BLaER1 (cell line): ENCODE data around the gene CPED1.
"Not testable (repeated sequence)": the region's sequence is repeated elsewhere in the genome, so short reads cannot be mapped to it uniquely, and the experiment has no call there.

Experiments
- H3K27ac ChIP-seq: shearing (Covaris generic); formaldehyde crosslinking; 2 replicates; pipeline ENCODE4 v1.8.1; 2022
- H3K27me3 ChIP-seq: shearing (Covaris generic); formaldehyde crosslinking; 2 replicates; pipeline ENCODE4 v1.8.1; 2022
- H3K36me3 ChIP-seq: shearing (Covaris generic); formaldehyde crosslinking; 2 replicates; pipeline ENCODE4 v1.8.1; 2022
- H3K4me1 ChIP-seq: shearing (Covaris generic); formaldehyde crosslinking; 2 replicates; pipeline ENCODE4 v1.8.1; 2022
- H3K4me2 ChIP-seq: shearing (Covaris generic); formaldehyde crosslinking; 2 replicates; pipeline ENCODE4 v1.8.1; 2022
- H3K4me3 ChIP-seq: shearing (Covaris generic); formaldehyde crosslinking; 2 replicates; pipeline ENCODE4 v1.8.1; 2022
- H3K9ac ChIP-seq: shearing (Covaris generic); formaldehyde crosslinking; 2 replicates; pipeline ENCODE4 v1.8.1; 2022
- H3K9me3 ChIP-seq: shearing (Covaris generic); formaldehyde crosslinking; 2 replicates; pipeline ENCODE4 v1.8.1; 2022
- H4K20me1 ChIP-seq: shearing (Covaris generic); formaldehyde crosslinking; 2 replicates; pipeline ENCODE4 v1.8.1; 2022
- Cebpa-rat ChIP-seq: shearing (Covaris generic); IDR thresholded peaks from 2 replicates; pipeline ENCODE4 v1.8.1; 2022

Gene CPED1

DNA sequence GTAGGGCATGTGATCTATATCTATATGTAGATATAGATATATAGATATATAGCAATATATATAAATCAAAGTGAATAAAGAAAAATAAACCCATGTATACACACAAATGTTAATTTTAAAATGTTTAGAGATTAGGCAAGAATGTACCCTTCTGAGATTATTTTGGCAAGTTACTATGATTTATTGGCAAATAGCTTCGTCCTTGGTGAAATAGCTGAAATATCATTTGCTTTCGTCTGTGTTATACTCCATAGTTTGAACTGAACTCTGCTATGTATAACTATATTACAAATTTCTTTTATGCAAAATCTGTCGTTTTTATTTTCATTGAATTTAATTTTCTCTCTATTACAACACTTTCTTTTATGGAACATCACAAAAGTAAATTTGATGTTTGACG, 57.5 kb downstream of the CPED1 start:
- no peaks in the 10 kb centered on the region for H4K20me1 ChIP-seq
- H3K27me3 ChIP-seq, result no peaks in the 10 kb centered on the region

DNA sequence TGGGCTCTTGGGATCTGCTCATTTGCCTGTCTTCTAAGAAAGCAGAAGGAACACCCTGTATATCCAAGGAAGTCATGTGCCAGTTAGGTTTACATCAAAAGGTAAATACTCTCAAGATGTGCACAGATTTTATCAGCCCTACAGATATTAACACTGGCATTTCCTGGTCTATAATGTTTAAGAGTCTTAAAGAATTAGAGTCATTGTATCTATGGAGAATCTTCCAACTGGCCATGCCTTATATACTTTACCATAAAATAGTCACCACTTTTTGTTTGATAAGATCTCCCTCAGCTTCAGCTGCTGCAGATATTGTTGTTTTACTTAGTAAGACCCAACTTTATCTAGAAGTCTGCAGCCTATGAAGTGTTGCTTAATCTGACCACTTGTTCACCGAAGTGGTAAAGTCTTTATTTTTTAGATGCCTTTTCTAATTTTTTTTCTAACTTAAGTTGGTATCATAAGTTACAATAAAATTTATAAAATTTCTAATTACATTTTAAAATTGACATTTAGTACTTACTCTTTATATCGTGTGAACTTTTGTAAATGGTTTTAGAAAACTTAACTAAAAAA, 58.5 kb downstream of the CPED1 start:
- H3K4me3 ChIP-seq, result no peak overlapping the region
- no peaks in the 10 kb centered on the region for H3K36me3 ChIP-seq
- no peak for TF ChIP-seq Cebpa-rat
- H3K9ac ChIP-seq, result no peak overlapping the region
- no peaks in the 10 kb centered on the region for H3K27me3 ChIP-seq
- no peaks in the 10 kb centered on the region for H3K4me1 ChIP-seq
- no peaks in the 10 kb centered on the region; the same call in 1 of the 2 replicates for H3K9me3 ChIP-seq
- no peaks in the 10 kb centered on the region for H4K20me1 ChIP-seq
- no peak overlapping the region for H3K27ac ChIP-seq
- H3K4me2 ChIP-seq, result no peak overlapping the region

More for the DNA sequence above, 57.5 kb downstream of the CPED1 start:
- H3K4me1 ChIP-seq, result no peaks in the 10 kb centered on the region
- no peaks in the 10 kb centered on the region for H3K36me3 ChIP-seq
- no peak overlapping the region for H3K4me3 ChIP-seq
- H3K9me3 ChIP-seq, result no peaks in the 10 kb centered on the region; the same call in 1 of the 2 replicates
- no peak overlapping the region for H3K27ac ChIP-seq
- no peak overlapping the region for H3K9ac ChIP-seq
- TF ChIP-seq Cebpa-rat, result no peak
- H3K4me2 ChIP-seq, result no peak overlapping the region

DNA sequence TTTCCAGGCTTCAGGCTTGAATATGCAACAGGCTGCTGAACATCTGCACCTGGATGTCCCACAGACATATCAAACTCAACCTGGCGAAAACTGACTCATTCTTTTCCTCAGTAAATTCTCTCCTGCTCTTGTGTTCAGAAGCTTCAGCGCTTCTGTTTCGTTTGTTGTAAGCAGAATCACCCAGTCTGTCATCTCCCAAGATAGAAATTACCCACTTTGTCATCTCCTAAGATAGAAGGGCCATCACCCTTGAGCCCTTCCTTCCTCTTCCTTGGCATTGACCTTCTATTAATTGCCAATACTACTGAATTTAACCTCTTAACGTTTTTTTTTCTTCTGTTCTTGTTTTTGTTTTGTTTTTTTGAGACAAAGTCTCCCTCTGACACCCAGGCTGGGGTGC, 59.7 kb downstream of the CPED1 start:
- H3K4me1 ChIP-seq, result no peaks in the 10 kb centered on the region
- H3K27me3 ChIP-seq, result no peaks in the 10 kb centered on the region
- H4K20me1 ChIP-seq, result no peaks in the 10 kb centered on the region
- TF ChIP-seq Cebpa-rat, result no peak
- no peaks in the 10 kb centered on the region; the same call in 1 of the 2 replicates for H3K9me3 ChIP-seq
- no peak overlapping the region for H3K4me2 ChIP-seq
- no peak overlapping the region for H3K4me3 ChIP-seq
- H3K9ac ChIP-seq, result no peak overlapping the region
- H3K36me3 ChIP-seq, result no peaks in the 10 kb centered on the region
- H3K27ac ChIP-seq, result no peak overlapping the region

DNA sequence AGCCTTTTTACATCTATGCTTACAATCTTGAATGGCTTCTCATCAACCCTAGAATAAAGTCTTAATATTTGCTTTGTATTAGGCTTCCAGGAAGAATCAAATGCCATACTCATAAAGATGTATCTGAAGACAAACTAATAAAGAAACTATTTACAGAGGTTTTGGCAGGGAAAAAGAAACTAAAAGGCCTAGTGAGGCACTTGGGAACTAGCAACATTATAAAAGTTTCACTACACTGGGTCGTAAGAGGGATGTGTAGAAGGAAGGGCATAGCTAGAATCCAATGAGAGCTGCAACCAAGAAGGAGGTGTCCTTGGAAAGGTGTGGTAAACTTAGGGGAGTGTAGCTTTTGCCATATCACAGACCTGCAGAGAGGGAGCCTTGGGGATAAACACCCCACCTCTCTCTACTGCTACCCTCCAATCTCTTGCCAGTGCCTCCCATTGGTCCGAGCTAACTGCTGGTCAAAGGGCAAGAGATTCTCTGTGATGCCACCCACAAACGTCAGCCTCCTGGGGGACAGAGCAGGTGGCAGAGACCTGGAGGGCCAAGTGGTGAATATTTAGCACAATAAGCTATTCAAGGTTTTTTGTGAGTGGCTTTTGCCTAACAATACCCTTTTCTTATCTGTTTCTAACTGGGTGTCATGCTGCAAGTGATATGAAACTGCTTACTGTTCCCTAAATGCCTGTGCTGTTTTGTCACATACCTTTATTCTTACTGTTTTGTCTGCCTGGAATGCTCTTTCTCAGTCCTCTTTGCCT, 60.7 kb downstream of the CPED1 start:
- no peak overlapping the region for H3K4me3 ChIP-seq
- H3K9ac ChIP-seq, result no peak overlapping the region
- no peak for TF ChIP-seq Cebpa-rat
- no peaks in the 10 kb centered on the region; the same call in 1 of the 2 replicates for H3K9me3 ChIP-seq
- H3K4me2 ChIP-seq, result no peak overlapping the region
- H4K20me1 ChIP-seq, result no peaks in the 10 kb centered on the region
- no peaks in the 10 kb centered on the region for H3K36me3 ChIP-seq
- H3K4me1 ChIP-seq, result no peaks in the 10 kb centered on the region
- no peak overlapping the region for H3K27ac ChIP-seq
- no peaks in the 10 kb centered on the region for H3K27me3 ChIP-seq

DNA sequence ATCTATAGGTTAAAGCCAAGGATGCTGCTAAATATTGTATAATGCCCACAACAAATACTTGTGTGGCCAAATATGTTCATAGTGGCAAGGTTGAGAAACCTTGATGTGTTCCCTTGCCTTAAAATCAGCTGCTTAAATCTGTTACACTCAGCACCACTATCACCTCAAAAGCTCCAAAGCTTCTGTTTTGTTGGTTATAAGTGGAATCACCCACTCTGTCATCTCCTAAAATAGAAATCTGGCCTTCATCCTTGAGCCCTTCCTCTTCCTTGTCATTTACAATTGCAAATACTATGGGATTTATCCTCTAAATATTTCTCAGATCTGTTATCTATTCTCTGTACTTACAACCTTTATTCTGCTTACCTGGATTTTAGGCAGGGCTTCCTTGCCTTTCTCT, 61.4 kb downstream of the CPED1 start:
- Histone ChIP-seq H3K9me3 (no peaks in the 10 kb centered on the region; the same call in 1 of the 2 replicates), H3K9ac (no peak overlapping the region), H3K36me3 (no peaks in the 10 kb centered on the region), H3K4me2 (no peak overlapping the region), H3K4me3 (no peak overlapping the region), H3K27ac (no peak overlapping the region), H3K27me3 (no peaks in the 10 kb centered on the region), H3K4me1 (no peaks in the 10 kb centered on the region), H4K20me1 (no peaks in the 10 kb centered on the region)
- no peak for TF ChIP-seq Cebpa-rat

DNA sequence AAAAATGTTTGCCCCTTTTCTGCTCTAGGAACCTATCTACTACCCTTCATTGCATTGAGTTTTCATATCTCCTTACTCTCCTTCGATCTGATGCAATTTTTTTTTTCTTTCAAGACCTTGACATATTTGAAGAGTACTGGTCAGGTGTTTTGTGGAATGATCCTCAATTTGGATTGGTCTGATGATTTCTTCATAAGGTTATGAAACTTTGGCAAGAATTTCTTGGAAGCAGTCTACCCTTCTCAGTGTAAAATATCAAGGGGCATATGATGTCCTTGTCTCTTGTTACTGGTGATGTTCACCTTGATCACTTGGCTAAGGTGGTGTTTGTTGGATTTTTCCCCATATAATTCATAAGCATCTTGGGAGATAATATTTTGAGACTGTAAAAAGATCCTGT, 64.7 kb downstream of the CPED1 start:
- Histone ChIP-seq H3K4me1 (no peaks in the 10 kb centered on the region), H3K4me2 (no peak overlapping the region)
- no peak for TF ChIP-seq Cebpa-rat

DNA sequence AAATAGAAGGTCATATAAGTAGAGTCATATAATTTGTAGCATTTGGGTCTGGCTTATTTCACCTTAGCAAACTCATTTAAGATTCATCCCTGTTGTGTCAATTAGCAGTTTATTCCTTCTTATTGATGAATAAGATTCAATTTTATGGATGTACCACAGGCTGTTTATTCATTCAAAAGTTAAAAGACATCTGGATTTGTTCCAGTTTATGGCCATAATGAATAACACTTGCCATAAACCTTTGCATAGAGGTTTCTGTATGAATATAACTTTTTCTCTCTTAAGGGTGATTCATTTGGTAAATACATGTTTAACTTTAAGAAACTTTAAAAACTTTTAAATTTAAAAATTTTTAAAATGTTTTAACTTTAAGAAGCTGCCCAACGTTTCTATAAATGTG, 66.4 kb downstream of the CPED1 start:
- Histone ChIP-seq H3K36me3 (no peaks in the 10 kb centered on the region), H3K27ac (no peak overlapping the region), H3K4me2 (no peak overlapping the region), H3K4me3 (no peak overlapping the region), H3K9ac (no peak overlapping the region), H4K20me1 (no peaks in the 10 kb centered on the region), H3K27me3 (no peaks in the 10 kb centered on the region), H3K9me3 (no peaks in the 10 kb centered on the region), H3K4me1 (no peaks in the 10 kb centered on the region)
- TF ChIP-seq Cebpa-rat, result no peak

More for the DNA sequence above, 64.7 kb downstream of the CPED1 start:
- Histone ChIP-seq H3K9me3 (no peaks in the 10 kb centered on the region), H3K36me3 (no peaks in the 10 kb centered on the region), H3K4me3 (no peak overlapping the region), H3K27me3 (no peaks in the 10 kb centered on the region), H3K27ac (no peak overlapping the region), H3K9ac (no peak overlapping the region), H4K20me1 (no peaks in the 10 kb centered on the region)

DNA sequence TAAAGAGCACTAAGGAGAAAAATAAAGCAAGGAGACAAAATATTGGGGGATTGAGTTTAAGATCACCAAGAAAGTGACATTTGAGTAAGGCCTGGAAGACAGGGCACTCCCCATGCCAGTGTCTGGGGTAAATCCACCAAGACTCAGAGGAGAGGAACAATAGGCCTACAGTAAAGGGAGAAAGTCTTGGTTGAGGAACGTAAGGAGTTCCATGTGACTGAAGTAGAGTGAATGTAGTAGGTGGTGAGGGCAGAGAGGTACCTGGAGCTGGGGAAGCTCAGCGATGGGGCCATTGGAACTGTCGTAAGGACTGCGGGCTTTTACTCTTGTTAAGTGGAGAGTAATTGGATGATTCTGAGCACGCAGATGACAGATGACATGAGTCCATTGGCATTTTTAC, 69.4 kb downstream of the CPED1 start:
- Histone ChIP-seq H3K4me1 (no peaks in the 10 kb centered on the region), H3K36me3 (no peaks in the 10 kb centered on the region), H3K4me2 (no peak overlapping the region), H3K9ac (no peak overlapping the region), H3K4me3 (no peak overlapping the region), H3K27ac (no peak overlapping the region), H3K27me3 (no peaks in the 10 kb centered on the region), H3K9me3 (0 out of 2 replicates have a peak, but pooled peaks cover 3% of the 10 kb centered on the region), H4K20me1 (no peaks in the 10 kb centered on the region)
- TF ChIP-seq Cebpa-rat, result no peak

DNA sequence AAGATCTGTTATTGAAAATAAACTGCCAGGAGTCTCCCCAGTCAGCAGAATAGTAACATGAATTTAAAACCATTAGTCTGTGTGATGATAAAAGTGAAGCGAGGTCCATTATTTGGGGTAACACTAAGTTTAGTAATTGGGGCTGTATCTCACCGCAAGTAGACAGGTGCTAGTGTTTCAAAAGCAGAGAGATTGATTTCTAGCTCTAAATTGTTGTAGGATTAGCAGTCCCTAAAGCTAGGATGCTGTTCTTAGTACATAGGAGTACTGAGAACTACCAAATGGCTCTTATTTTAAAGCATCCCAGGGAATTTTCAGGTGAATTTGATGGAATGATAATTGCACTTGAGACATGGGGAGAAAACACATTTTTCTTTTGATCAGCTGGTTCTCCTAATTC, 70.5 kb downstream of the CPED1 start:
- TF ChIP-seq Cebpa-rat, result no peak
- Histone ChIP-seq H3K4me3 (no peak overlapping the region), H3K9ac (no peak overlapping the region), H3K27ac (no peak overlapping the region), H3K4me2 (no peak overlapping the region), H3K4me1 (no peaks in the 10 kb centered on the region), H3K36me3 (no peaks in the 10 kb centered on the region), H3K27me3 (no peaks in the 10 kb centered on the region), H3K9me3 (0 out of 2 replicates have a peak, but pooled peaks cover 3% of the 10 kb centered on the region), H4K20me1 (no peaks in the 10 kb centered on the region)

DNA sequence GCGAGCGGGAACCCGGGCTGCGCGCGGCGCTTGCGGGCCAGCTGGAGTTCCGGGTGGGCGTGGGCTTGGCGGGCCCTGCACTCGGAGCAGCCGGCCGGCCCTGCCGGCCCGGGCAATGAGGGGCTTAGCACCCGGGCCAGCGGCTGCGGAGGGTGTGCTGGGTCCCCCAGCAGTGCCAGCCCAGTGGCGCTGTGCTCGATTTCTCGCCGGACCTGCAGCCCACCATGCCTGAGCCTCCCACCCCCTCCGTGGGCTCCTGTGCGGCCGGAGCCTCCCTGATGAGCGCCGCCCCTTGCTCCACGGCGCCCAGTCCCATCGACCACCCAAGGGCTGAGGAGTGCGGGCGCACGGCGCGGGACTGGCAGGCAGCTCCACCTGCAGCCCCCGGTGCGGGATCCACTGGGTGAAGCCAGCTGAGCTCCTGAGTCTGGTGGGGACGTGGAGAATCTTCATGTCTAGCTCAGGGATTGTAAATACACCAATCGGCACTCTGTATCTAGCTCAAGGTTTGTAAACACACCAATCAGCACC, 71.5 kb downstream of the CPED1 start:
- not testable (repeated sequence) for H3K27ac ChIP-seq, H3K27me3 ChIP-seq, H3K4me1 ChIP-seq, H3K4me3 ChIP-seq, H3K4me2 ChIP-seq, H3K9ac ChIP-seq, H3K36me3 ChIP-seq, H3K9me3 ChIP-seq, H4K20me1 ChIP-seq
